Activated naive CD4-positive, alpha-beta T cell treated with anti-CD3 and anti-CD28 coated beads for 36 hours (primary cell): Measurements from ENCODE around the gene PCNX1. TPM values are rescaled to one million over a fixed set of nuclear protein-coding genes. Genes with fewer than 3 reads are reported as not detected.

Source experiments
- CTCF ChIA-PET: fragments of 350-600 bp; sonication (Branson Sonifier 250); formaldehyde crosslinking; loops from one replicate; lab custom pipeline; 2021; ENCODE audit warnings: antibody characterized with exemption; lab: Charles Lee
- DNase-seq: peaks from one replicate; pipeline ENCODE4 v3.0.0-alpha.2; 2020
- H3K27ac Mint-ChIP-seq: one replicate; pipeline ENCODE4 v1.8.0; 2021; ENCODE audit warnings: mild to moderate bottlenecking, mixed read lengths
- H3K27me3 Mint-ChIP-seq: one replicate; pipeline ENCODE4 v1.8.0; 2021; ENCODE audit warnings: low read depth, mixed read lengths
- H3K36me3 Mint-ChIP-seq: one replicate; pipeline ENCODE4 v1.8.0; 2021; ENCODE audit warnings: low read depth, mixed read lengths
- H3K4me1 Mint-ChIP-seq: one replicate; pipeline ENCODE4 v1.8.0; 2021; ENCODE audit warnings: low read depth, mixed read lengths
- H3K4me3 Mint-ChIP-seq: one replicate; pipeline ENCODE4 v1.8.0; 2021; ENCODE audit warnings: mild to moderate bottlenecking, moderate library complexity, mixed read lengths
- H3K9me3 Mint-ChIP-seq: one replicate; pipeline ENCODE4 v1.8.0; 2021; ENCODE audit warnings: mixed read lengths
- intact Hi-C: fragments of 100-400 bp; cut with micrococcal nuclease; formaldehyde crosslinking; loops from one replicate; pipeline ENCODE4 v1.15.1; 2023
- total RNA-seq, 2 experiments: library from RNA; stranded (reverse); gene quantifications; one replicate each; pipeline ENCODE4 v1.2.3, GENCODE V29; 2021

PCNX1 gene
- total RNA-seq, 2 experiments from 2014 or later, result 51.9 to 63.1 TPM

DNA sequence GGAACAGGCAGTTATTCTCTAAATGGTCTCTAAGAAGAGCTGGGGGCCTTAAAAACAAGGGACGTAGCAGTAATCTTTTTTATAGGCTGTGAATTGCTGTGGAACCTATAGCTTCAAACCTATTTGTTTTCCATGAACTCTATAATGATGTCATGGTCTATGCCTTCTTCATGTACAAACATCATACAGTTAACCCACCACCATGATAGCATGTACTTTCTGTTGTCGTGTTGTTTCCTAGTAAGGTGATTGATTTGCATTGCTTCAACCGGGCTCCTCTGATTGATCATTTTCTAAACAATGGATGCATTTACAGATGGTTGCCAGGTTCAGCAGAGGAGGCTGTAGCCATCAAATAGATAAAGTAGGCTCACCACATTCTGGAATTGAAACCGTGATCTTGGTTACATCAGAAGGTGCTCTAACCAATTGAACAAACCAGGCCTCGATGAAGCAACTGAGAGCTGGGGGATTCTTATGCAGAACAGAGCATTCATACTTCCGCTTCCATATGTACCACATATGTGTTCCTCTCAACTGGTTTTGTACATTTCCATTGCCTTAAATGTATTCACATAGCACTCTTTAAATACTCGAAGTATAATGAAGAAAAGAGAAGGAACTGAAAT is 25.6 kb upstream of the PCNX1 start:
- intact Hi-C loops, result loop anchor here (10.0 kb wide), 1 partner anchor 443 kb away; the partner anchor contains the start of gene SIPA1L1
- DNase-seq, result no peak
- Mint-ChIP-seq H3K4me3 (no peak overlapping the region), H3K9me3 (no peaks in the 10 kb centered on the region), H3K36me3 (no peaks in the 10 kb centered on the region), H3K4me1 (peaks cover 54% of the 10 kb centered on the region), H3K27ac (no peak overlapping the region), H3K27me3 (peaks cover 2% of the 10 kb centered on the region)
- CTCF ChIA-PET, result interaction anchor here (0.6 to 9.7 kb wide), 5 partner anchors 8 to 1108 kb away, joined by 3 to 84 read pairs (median 3); partner anchors contain the start of gene PCNX1

DNA sequence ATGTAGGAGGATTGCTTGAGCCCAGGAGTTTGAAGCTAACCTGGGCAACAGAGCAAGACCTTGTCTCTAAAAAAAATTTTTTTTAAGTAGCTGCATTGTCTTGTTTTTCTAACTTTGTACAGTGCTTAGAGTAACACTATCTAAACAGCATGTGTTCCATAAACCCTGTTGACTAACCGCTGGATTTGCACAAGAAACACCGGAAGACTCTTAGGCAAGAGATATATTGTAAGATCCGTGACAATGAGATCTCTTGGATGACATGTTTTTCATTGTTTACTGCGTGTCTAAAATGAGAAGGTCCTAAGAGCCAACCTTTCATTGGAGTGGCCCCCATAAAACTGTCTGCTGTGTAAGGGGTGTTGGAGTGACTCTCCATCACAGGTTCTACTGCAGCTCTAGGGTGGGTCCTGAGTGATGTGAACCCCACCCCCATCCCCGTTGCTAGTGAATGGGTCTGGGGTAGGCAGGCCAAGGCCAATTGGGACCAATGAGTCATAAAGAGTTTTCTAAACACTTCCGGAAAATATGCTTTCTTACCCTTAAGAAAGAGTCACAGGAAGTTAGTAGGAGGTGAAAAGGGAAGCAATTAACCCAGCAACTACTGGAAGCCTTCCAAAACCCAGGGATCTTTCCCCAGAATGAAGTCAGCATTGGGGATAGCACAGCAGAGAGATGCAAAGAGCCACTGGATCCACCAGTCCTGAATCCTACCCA is 24.3 kb upstream of the PCNX1 start:
- CTCF ChIA-PET, result interaction anchor here (0.6 to 9.7 kb wide), 6 partner anchors 10 to 75 kb away, joined by 3 to 84 read pairs (median 6); partner anchors contain the start of gene PCNX1
- Mint-ChIP-seq H3K36me3 (no peaks in the 10 kb centered on the region), H3K4me1 (peaks cover 66% of the 10 kb centered on the region), H3K9me3 (no peaks in the 10 kb centered on the region), H3K4me3 (no peak overlapping the region), H3K27me3 (peaks cover 2% of the 10 kb centered on the region), H3K27ac (peak overlapping the region; percentile 25)
- intact Hi-C loops, result loop anchor here (10.0 kb wide), 1 partner anchor 442 kb away; the partner anchor contains the start of gene SIPA1L1
- DNase-seq, result peak; percentile 39

DNA sequence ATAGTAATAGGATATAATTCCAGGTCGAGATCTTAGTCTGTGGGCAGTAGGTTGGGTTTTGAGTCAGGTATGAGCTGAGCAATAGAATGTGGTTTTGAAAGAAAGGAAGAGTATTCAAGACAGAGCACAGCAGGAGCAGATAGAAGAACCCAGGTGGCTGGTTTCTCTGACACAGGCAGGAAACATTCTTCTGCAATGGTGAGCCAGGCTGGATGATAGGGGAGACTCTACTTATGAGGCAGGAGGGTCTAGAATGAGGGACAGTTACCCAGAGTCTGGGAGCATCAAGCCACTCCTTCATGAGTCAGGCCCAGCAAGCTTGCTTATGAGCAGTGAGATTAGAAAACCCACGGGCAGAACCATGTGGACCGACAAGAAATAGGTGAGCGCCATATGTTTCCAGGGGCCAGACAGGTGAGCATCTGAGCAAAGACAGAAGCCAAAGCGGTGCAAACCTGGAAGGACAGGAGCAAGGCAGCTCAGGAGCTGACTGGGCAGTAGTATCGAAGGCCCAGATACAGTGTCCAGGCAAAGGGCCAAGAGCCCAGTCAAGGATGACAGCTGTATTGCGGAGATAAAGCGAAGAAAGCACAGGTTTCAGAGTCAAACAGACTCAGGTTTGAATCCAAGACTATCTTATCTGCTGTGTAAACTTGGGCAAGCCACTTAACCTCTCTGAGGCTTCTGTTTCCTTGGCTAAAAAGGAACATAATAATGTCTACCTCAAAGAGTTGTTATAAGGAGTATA is 22.5 kb upstream of the PCNX1 start:
- Mint-ChIP-seq H3K4me3 (no peak overlapping the region), H3K9me3 (no peaks in the 10 kb centered on the region), H3K27me3 (peaks cover 2% of the 10 kb centered on the region), H3K36me3 (no peaks in the 10 kb centered on the region), H3K4me1 (peaks cover 82% of the 10 kb centered on the region), H3K27ac (peak overlapping the region; percentile 92)
- peak; percentile 70 for DNase-seq
- intact Hi-C loops, result loop anchor here (1.0 to 10.0 kb wide), 4 partner anchors 88 to 1207 kb away; partner anchors contain the start of gene SIPA1L1
- CTCF ChIA-PET, result interaction anchor here (0.7 to 9.7 kb wide), 11 partner anchors 10 to 88 kb away, joined by 3 to 84 read pairs (median 6); partner anchors contain the start of gene PCNX1

DNA sequence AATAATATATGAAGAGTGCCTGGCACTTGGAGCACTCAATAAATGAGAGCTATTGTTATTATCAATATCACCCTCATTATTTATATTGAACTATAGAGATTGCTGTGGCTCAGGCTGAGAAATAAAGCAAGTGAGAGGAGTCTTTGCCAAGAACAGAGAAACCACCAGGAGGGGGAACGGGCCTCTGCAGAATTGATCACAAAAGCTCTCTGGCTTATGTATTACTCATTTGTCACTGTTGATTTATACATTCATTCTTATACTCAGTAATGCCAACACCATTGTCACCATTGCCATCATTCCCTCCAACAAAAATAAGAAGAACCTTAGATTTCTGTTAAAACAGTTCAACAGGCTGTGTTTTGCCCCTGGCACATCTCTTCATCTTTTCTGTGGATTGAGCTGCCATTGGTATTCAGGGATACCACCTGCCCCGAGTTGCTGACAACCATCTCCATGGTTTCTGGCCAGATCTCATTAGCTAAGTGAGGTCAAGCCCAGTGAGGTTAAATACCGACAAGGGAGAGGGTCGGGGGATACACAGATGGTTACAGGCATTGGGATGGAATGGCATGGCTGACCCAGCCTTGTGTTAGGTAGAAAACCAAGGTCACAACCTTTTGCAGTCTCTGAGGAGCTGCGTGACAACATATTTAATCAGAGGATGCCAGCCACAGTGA is 21.8 kb upstream of the PCNX1 start:
- Mint-ChIP-seq H3K9me3 (no peaks in the 10 kb centered on the region), H3K27me3 (peaks cover 2% of the 10 kb centered on the region), H3K4me3 (no peak overlapping the region), H3K36me3 (no peaks in the 10 kb centered on the region), H3K4me1 (peaks cover 82% of the 10 kb centered on the region), H3K27ac (peak overlapping the region; percentile 92)
- CTCF ChIA-PET, result interaction anchor here (0.5 to 9.7 kb wide), 13 partner anchors 10 to 99 kb away, joined by 3 to 84 read pairs (median 5); partner anchors contain the start of gene PCNX1
- DNase-seq, result peak; percentile 85
- intact Hi-C loops, result loop anchor here (1.0 to 10.0 kb wide), 12 partner anchors 9 to 1208 kb away; partner anchors contain the start of genes SIPA1L1 and SRSF5

DNA sequence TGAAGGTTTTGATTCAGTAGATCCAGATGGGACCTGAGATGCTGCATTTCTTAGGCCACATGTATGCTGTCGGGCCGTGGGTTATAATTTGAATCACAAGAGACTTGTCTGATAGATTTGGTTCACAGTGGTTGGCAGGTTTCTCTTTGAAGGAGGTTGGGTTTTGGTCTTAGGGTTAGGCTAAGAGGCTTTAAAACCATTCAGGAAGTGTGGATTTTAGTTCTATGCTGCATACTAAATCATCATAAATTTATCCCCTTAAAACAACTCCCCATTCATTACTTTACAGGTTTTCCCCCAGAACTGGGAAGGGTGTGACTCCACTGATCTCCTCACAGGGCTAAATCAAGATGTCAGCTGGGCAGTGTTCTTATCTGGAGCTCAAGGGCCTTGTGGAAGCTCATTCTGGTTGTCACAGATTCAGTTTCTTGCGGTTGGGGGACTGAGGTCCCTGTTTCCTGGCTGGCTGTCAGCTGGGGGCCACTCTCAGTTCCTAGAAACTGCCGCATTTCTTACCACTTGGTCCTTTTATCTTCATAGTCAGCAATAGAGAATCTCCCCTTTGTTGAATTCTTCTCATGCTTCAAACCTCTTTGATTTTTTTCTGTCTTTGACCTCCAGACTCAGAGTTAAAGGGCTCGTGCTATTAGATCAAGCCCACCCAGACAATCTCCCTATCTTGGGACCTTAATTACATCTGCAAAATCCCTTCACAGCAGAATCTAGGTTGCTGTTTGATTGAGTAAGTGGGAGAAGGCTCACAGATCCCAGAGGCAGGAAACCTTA is 20.6 kb upstream of the PCNX1 start:
- peak; percentile 77 for DNase-seq
- H3K4me3 Mint-ChIP-seq, result peak overlapping the region; percentile 36
- intact Hi-C loops, result loop anchor here (1.0 to 10.0 kb wide), 12 partner anchors 8 to 1209 kb away; partner anchors contain the start of genes PCNX1, SIPA1L1 and SRSF5
- peaks cover 2% of the 10 kb centered on the region for H3K27me3 Mint-ChIP-seq
- CTCF ChIA-PET, result interaction anchor here (0.9 to 9.7 kb wide), 9 partner anchors 9 to 97 kb away, joined by 3 to 84 read pairs (median 7); partner anchors contain the start of gene PCNX1
- no peaks in the 10 kb centered on the region for H3K36me3 Mint-ChIP-seq
- H3K4me1 Mint-ChIP-seq, result peaks cover 78% of the 10 kb centered on the region
- H3K9me3 Mint-ChIP-seq, result no peaks in the 10 kb centered on the region
- peak overlapping the region; percentile 92 for H3K27ac Mint-ChIP-seq

DNA sequence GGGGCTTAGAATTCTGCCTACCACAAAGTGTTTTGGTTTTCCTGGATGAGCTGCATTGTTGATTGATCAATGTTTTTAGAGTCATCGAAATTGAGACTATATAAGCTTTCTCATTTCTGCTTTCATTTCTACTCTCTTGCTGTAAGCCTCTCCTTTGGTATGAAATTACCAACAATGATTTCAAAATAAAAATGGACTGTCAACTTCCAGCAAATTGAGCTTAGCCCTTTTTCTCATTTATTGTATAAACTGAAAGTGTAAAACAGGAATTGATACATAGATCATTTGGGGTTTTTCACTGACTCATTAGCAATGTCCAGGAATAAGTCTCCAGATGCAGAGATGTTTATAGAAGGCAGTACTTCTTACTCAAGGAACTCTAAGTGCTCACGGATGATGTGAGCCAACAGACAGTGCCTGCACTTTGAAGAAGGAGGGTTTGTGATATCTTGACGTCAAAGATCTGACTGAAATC is 20.0 kb upstream of the PCNX1 start:
- peak overlapping the region; percentile 39 for H3K4me3 Mint-ChIP-seq
- peak overlapping the region; percentile 92 for H3K27ac Mint-ChIP-seq
- H3K36me3 Mint-ChIP-seq, result no peaks in the 10 kb centered on the region
- H3K27me3 Mint-ChIP-seq, result peaks cover 2% of the 10 kb centered on the region
- intact Hi-C loops, result loop anchor here (1.0 to 10.0 kb wide), 8 partner anchors 20 to 1210 kb away; partner anchors contain the start of genes PCNX1 and SIPA1L1
- peak; percentile 41 for DNase-seq
- H3K4me1 Mint-ChIP-seq, result peaks cover 74% of the 10 kb centered on the region
- no peaks in the 10 kb centered on the region for H3K9me3 Mint-ChIP-seq
- CTCF ChIA-PET, result interaction anchor here (0.9 to 9.7 kb wide), 8 partner anchors 9 to 97 kb away, joined by 3 to 84 read pairs (median 8); partner anchors contain the start of gene PCNX1

DNA sequence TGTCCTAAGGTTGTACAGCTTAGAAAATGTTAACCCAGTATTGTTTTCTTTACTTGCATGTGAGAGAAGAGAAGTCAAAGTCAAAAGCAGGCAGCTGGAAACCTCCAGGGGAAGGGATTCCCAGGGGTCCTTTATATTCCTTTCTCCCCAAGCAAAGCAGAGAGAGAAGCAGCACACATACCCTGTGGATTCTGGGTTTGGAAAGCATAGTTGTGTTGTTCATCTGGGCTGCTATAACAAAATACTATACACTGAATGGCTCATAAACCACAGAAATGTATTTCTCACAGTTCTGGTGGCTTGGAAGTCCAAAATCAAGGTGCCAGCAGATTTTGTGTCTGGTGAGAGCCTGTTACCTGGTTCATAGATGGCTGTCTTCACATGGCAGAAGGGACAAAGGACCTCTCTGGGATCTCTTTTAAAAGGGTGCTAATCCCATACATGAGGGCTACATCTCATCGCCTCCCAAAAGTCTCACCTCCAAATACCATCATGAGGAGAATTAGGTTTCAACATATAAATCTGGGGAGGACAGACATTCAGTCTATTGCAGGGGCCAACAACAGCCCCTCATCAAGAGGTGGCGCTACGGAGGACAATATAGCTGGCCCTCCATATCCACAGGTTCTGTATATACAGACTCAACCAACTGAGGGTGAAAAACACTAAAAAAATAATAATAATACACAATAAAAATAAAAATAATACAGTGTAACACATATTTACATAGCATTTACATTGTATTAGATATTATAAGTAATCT is 19.3 kb upstream of the PCNX1 start:
- Mint-ChIP-seq H3K4me1 (peaks cover 74% of the 10 kb centered on the region), H3K9me3 (no peaks in the 10 kb centered on the region), H3K36me3 (no peaks in the 10 kb centered on the region), H3K27me3 (no peaks in the 10 kb centered on the region), H3K27ac (peak overlapping the region; percentile 92), H3K4me3 (peak overlapping the region; percentile 39)
- no peak for DNase-seq
- intact Hi-C loops, result loop anchor here (1.0 to 10.0 kb wide), 9 partner anchors 14 to 1211 kb away; partner anchors contain the start of genes PCNX1 and SIPA1L1
- CTCF ChIA-PET, result interaction anchor here (0.9 to 9.7 kb wide), 8 partner anchors 8 to 66 kb away, joined by 3 to 84 read pairs (median 4); partner anchors contain the start of gene PCNX1

DNA sequence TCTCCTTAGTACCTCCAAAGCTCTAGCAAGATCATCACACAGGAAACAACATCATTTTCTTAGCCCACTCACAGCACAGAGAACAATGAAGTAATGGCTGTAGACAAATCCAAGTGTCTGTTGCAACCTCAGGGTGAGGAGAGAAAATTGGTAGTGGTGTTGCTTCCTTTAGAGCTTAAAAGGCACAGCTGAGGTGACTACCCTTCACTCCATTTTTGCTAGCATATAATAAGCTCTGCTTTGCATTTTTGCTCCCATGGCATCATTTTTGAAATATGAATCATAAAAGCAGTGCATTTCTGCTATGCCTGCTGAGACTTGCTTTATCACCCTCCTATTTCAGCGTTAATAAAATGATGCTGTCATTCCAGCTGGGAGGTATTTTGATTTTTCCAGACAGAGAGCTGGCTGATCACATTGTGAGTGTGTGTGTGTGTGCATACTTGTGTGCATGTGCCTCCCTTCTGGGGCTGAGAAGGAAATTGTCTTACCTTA is 18.5 kb upstream of the PCNX1 start:
- Mint-ChIP-seq H3K9me3 (no peaks in the 10 kb centered on the region), H3K27me3 (no peaks in the 10 kb centered on the region), H3K27ac (no peak overlapping the region), H3K36me3 (no peaks in the 10 kb centered on the region), H3K4me1 (peaks cover 74% of the 10 kb centered on the region), H3K4me3 (no peak overlapping the region)
- DNase-seq, result peak; percentile 34
- CTCF ChIA-PET, result interaction anchor here (1.1 to 6.3 kb wide), 6 partner anchors 13 to 81 kb away, joined by 3 to 50 read pairs (median 4); partner anchors contain the start of gene PCNX1
- intact Hi-C loops, result loop anchor here (1.0 to 10.0 kb wide), 3 partner anchors 14 to 1211 kb away; partner anchors contain the start of gene SIPA1L1

DNA sequence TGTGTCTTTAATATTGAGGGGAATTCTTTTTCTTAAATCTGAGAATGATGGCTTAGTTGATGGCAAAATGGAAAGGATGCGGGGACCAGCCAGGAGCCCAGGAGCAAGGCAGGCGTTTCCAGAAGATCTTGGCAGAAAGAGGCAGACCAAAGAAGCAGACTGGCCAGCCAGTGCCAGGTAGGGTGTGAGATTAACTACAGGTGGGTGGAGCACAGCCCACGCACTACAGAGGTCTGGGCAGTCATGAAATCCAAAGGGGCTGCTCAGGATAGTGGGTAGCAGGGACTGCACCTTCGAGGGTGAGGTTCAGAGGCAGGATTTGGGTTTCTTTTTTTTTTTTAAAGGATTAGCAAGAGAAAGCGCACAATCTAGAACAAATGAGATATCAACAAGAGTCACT is 17.7 kb upstream of the PCNX1 start:
- no peak for DNase-seq
- no peak overlapping the region for H3K27ac Mint-ChIP-seq
- H3K9me3 Mint-ChIP-seq, result no peaks in the 10 kb centered on the region
- no peaks in the 10 kb centered on the region for H3K27me3 Mint-ChIP-seq
- H3K36me3 Mint-ChIP-seq, result no peaks in the 10 kb centered on the region
- peaks cover 74% of the 10 kb centered on the region for H3K4me1 Mint-ChIP-seq
- H3K4me3 Mint-ChIP-seq, result no peak overlapping the region
- CTCF ChIA-PET, result interaction anchor here (1.2 to 1.3 kb wide), 3 partner anchors 16 to 80 kb away, joined by 3 to 4 read pairs (median 3); partner anchors contain the start of gene PCNX1
- intact Hi-C loops, result loop anchor here (5.0 to 10.0 kb wide), 2 partner anchors 435 to 1212 kb away; partner anchors contain the start of gene SIPA1L1
